OCI-LY1 (cell line): ENCODE results near the gene ARMC3.

Source experiments
- H2AFZ ChIP-seq: fragments of 200-600 bp; sonication (generic), shearing (Covaris generic); 2 replicates; pipeline ENCODE4 v1.6.0; 2014; ENCODE audit warnings: antibody characterized with exemption, mild to moderate bottlenecking, low read length
- H3F3A ChIP-seq: fragments of 200-600 bp; sonication (generic), shearing (Covaris generic); 2 replicates; pipeline ENCODE4 v1.6.0; 2014; ENCODE audit warnings: mild to moderate bottlenecking, antibody characterized with exemption, low read length, moderate library complexity; ENCODE audit not compliant: insufficient read depth
- H3K27ac ChIP-seq: fragments of 200-600 bp; sonication (generic); 2 replicates; pipeline ENCODE4 v1.5.1; 2014; ENCODE audit warnings: low read length, mixed run types, mild to moderate bottlenecking, low read depth; ENCODE audit not compliant: poor library complexity, severe bottlenecking
- H3K27me3 ChIP-seq: fragments of 200-600 bp; sonication (generic); 2 replicates; pipeline ENCODE4 v1.6.0; 2014; ENCODE audit warnings: antibody characterized with exemption, mild to moderate bottlenecking, low read length, moderate library complexity; ENCODE audit not compliant: insufficient read depth
- H3K36me3 ChIP-seq: fragments of 200-600 bp; sonication (generic); 2 replicates; pipeline ENCODE4 v1.6.1; 2014; ENCODE audit warnings: mild to moderate bottlenecking, antibody characterized with exemption, low read length, moderate library complexity, mixed read lengths; ENCODE audit not compliant: insufficient read depth
- H3K4me1 ChIP-seq: fragments of 200-600 bp; sonication (generic); 2 replicates; pipeline ENCODE4 v1.5.1; 2014; ENCODE audit warnings: mild to moderate bottlenecking, low read length, moderate library complexity; ENCODE audit not compliant: insufficient read depth, severe bottlenecking
- H3K4me2 ChIP-seq: fragments of 200-600 bp; sonication (generic), shearing (Covaris generic); 2 replicates; pipeline ENCODE4 v1.6.1; 2014; ENCODE audit warnings: low read length
- H3K4me3 ChIP-seq: fragments of 200-600 bp; sonication (generic); 2 replicates; pipeline ENCODE4 v1.5.1; 2014; ENCODE audit warnings: low read length, low read depth, mild to moderate bottlenecking, mixed read lengths; ENCODE audit not compliant: poor library complexity, severe bottlenecking
- H3K79me2 ChIP-seq: fragments of 200-600 bp; shearing (Covaris generic); 2 replicates; pipeline ENCODE4 v1.6.1; 2016; ENCODE audit warnings: mixed run types, low read length, mixed read lengths; ENCODE audit not compliant: insufficient read depth
- H3K9ac ChIP-seq: fragments of 200-600 bp; sonication (generic), shearing (Covaris generic); 2 replicates; pipeline ENCODE4 v1.6.1; 2014; ENCODE audit warnings: mild to moderate bottlenecking, low read length, mixed read lengths
- H3K9me2 ChIP-seq: fragments of 200-600 bp; sonication (generic), shearing (Covaris generic); 2 replicates; pipeline ENCODE4 v1.6.1; 2014; ENCODE audit warnings: low read depth, mild to moderate bottlenecking, low read length, mixed read lengths
- H3K9me3 ChIP-seq: fragments of 200-600 bp; shearing (Covaris generic); 2 replicates; pipeline ENCODE4 v1.6.1; 2014; ENCODE audit warnings: low read length, mixed read lengths
- H4K20me1 ChIP-seq: fragments of 200-600 bp; sonication (generic), shearing (Covaris generic); 2 replicates; pipeline ENCODE4 v1.6.0; 2016; ENCODE audit warnings: mild to moderate bottlenecking, low read length; ENCODE audit not compliant: insufficient read depth
- CTCF ChIP-seq: fragments of 200-600 bp; sonication (generic), shearing (Covaris generic); IDR thresholded peaks from 2 replicates; pipeline ENCODE4 v1.5.1; 2017; ENCODE audit warnings: mild to moderate bottlenecking, antibody characterized with exemption, low read length, moderate library complexity, mixed read lengths
- EZH2 ChIP-seq: fragments of 200-600 bp; sonication (generic), shearing (Covaris generic); IDR thresholded peaks from 2 replicates; pipeline ENCODE4 v1.8.0; 2017; ENCODE audit warnings: borderline replicate concordance, mixed run types, mild to moderate bottlenecking, antibody characterized with exemption, low read length, moderate library complexity, mixed read lengths

ARMC3 gene

DNA sequence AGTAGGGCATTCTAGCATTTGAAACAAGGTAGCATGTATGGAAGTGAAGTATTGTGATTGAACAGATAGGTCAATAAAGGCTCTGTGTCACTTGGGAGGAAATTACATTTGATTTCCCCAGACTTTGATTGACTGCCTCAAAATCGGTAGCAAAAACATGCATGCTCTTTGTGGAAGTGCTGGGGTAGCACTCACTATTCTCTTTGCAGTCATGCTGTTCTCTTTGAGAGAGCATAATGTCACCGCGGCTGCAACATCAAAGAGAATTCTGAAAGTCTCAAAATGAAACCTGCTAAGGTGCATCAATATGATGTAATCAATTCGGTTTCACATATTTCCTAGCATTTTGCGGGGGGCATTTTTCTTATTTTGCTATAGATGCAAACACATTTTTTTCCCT is 64.2 kb downstream of the ARMC3 start:
- no peak overlapping the region for H3K4me2 ChIP-seq
- no peaks in the 10 kb centered on the region for H3K36me3 ChIP-seq
- H3K4me3 ChIP-seq = no peak overlapping the region
- H2AFZ ChIP-seq = no peak overlapping the region
- H3K4me1 ChIP-seq = no peaks in the 10 kb centered on the region
- H3F3A ChIP-seq = no peaks in the 10 kb centered on the region
- H3K9me3 ChIP-seq = no peaks in the 10 kb centered on the region
- H3K9ac ChIP-seq = no peak overlapping the region
- H3K9me2 ChIP-seq = no peaks in the 10 kb centered on the region
- TF ChIP-seq EZH2 = no peak
- TF ChIP-seq CTCF = no peak
- H3K79me2 ChIP-seq = no peaks in the 10 kb centered on the region
- no peaks in the 10 kb centered on the region for H3K27me3 ChIP-seq
- no peaks in the 10 kb centered on the region for H4K20me1 ChIP-seq
- no peak overlapping the region for H3K27ac ChIP-seq

DNA sequence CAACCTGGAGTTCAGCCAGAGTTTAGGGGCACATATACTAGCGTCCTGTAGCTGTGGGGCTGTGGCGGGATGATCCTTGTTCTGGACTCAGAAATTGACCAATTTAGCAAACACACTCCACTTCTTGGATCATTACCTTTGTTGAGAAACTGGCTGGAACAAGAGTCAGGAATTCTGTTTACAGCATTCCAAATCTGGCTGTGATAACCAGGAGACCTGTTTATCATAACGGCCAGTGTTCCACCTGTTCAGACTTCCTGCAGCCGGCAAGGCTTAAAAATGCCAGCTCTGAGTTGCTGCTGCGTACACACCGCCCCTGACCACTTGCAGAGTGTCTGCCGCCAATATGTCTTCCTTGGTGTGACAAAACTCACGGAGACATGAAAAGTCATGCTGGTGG is 64.8 kb downstream of the ARMC3 start:
- Histone ChIP-seq H3K4me3 (no peak overlapping the region), H3F3A (no peaks in the 10 kb centered on the region), H3K4me1 (no peaks in the 10 kb centered on the region), H2AFZ (no peak overlapping the region), H3K9ac (no peak overlapping the region), H3K27me3 (no peaks in the 10 kb centered on the region), H3K79me2 (no peaks in the 10 kb centered on the region), H3K36me3 (no peaks in the 10 kb centered on the region), H3K4me2 (no peak overlapping the region), H3K9me3 (no peaks in the 10 kb centered on the region), H4K20me1 (no peaks in the 10 kb centered on the region), H3K9me2 (no peaks in the 10 kb centered on the region), H3K27ac (no peak overlapping the region)
- TF ChIP-seq CTCF = no peak
- TF ChIP-seq EZH2 = no peak

GRCh38 chr10:22993314-22993713 is 65.5 kb downstream of the ARMC3 start:
- no peak for TF ChIP-seq CTCF
- no peak for TF ChIP-seq EZH2
- Histone ChIP-seq H3K36me3 (no peaks in the 10 kb centered on the region), H3K4me3 (no peak overlapping the region)

More at GRCh38 chr10:22993314-22993713, 65.5 kb downstream of the ARMC3 start:
- H4K20me1 ChIP-seq = no peaks in the 10 kb centered on the region
- no peaks in the 10 kb centered on the region for H3K79me2 ChIP-seq
- no peaks in the 10 kb centered on the region for H3K9me2 ChIP-seq
- no peaks in the 10 kb centered on the region for H3F3A ChIP-seq
- no peaks in the 10 kb centered on the region for H3K4me1 ChIP-seq
- no peak overlapping the region for H3K9ac ChIP-seq
- no peaks in the 10 kb centered on the region for H3K9me3 ChIP-seq
- H2AFZ ChIP-seq = no peak overlapping the region
- H3K27me3 ChIP-seq = no peaks in the 10 kb centered on the region
- no peak overlapping the region for H3K27ac ChIP-seq
- no peak overlapping the region for H3K4me2 ChIP-seq
